Measurements from ENCODE around the gene GYS1. TPM values are rescaled to one million over a fixed set of nuclear protein-coding genes. Genes with fewer than 3 reads are reported as not detected.
A peak's percentile ranks its signal among the peaks of the same experiment; 100 is the strongest.
"Not testable (repeated sequence)": the region's sequence is repeated elsewhere in the genome, so short reads cannot be mapped to it uniquely, and the experiment has no call there.

The GYS1 gene
- total RNA-seq, 2 experiments from 2014 or later, result 55.1 to 56.3 TPM

GRCh38 chr19:49024233-49024632, 31.1 kb upstream of the GYS1 start, which contains the start of gene CGB3:
Gene CGB3, minus strand, starts transcription at chr19:49024333. Its CDS starts 362 bp downstream, at chr19:49023971.
- DNase-seq; H3K4me3 Mint-ChIP-seq; CTCF ChIA-PET; POLR2A ChIA-PET; H3K36me3 Mint-ChIP-seq (ENCODE audit: low read depth); H3K27ac Mint-ChIP-seq; H3K9me3 Mint-ChIP-seq; H3K27me3 Mint-ChIP-seq: not testable (repeated sequence)
- H3K4me1 Mint-ChIP-seq, result peaks cover 22% of the 10 kb centered on the region

- Mint-ChIP-seq H3K27ac (no peak overlapping the region), H3K27me3 (peaks cover 9% of the 10 kb centered on the region)
- POLR2A ChIA-PET, result no interaction called here
These were observed 29.0 kb upstream of the GYS1 start for GRCh38 chr19:49022116-49022515.

GRCh38 chr19:49020931-49021895, 28.1 kb upstream of the GYS1 start:
- Mint-ChIP-seq H3K4me1 (peaks cover 38% of the 10 kb centered on the region), H3K4me3 (no peak overlapping the region), H3K9me3 (no peaks in the 10 kb centered on the region), H3K27me3 (peaks cover 9% of the 10 kb centered on the region), H3K36me3 (ENCODE audit: low read depth) (no peaks in the 10 kb centered on the region), H3K27ac (no peak overlapping the region)
- no peak for DNase-seq
- ChIA-PET POLR2A (interaction anchor here (1.5 kb wide), 1 partner anchor 28 kb away, joined by 3 read pairs; the partner anchor contains the start of genes GYS1 and RUVBL2), CTCF (interaction anchor here (4.7 to 6.0 kb wide), 2 partner anchors 22 to 28 kb away, joined by 28 to 52 read pairs; partner anchors contain the start of genes GYS1 and RUVBL2)

More at GRCh38 chr19:49022116-49022515, 29.0 kb upstream of the GYS1 start:
- H3K36me3 Mint-ChIP-seq (ENCODE audit: low read depth), result no peaks in the 10 kb centered on the region
- H3K4me1 Mint-ChIP-seq, result peaks cover 36% of the 10 kb centered on the region
- CTCF ChIA-PET, result interaction anchor here (6.0 kb wide), 1 partner anchor 22 kb away, joined by 52 read pairs; no protein-coding TSS in a partner anchor
- H3K9me3 Mint-ChIP-seq, result no peaks in the 10 kb centered on the region
- no peak for DNase-seq
- H3K4me3 Mint-ChIP-seq, result no peak overlapping the region

- H3K4me3 Mint-ChIP-seq, result no peak overlapping the region
- peaks cover 38% of the 10 kb centered on the region for H3K4me1 Mint-ChIP-seq
- peaks cover 9% of the 10 kb centered on the region for H3K27me3 Mint-ChIP-seq
- H3K36me3 Mint-ChIP-seq (ENCODE audit: low read depth), result peaks cover 3% of the 10 kb centered on the region
- CTCF ChIA-PET, result interaction anchor here (0.8 to 6.0 kb wide), 3 partner anchors 21 to 50 kb away, joined by 3 to 52 read pairs (median 28); partner anchors contain the start of genes GYS1 and RUVBL2
- H3K27ac Mint-ChIP-seq, result no peak overlapping the region
- no peak for DNase-seq
- H3K9me3 Mint-ChIP-seq, result no peaks in the 10 kb centered on the region
- POLR2A ChIA-PET, result interaction anchor here (1.5 kb wide), 1 partner anchor 27 kb away, joined by 3 read pairs; the partner anchor contains the start of genes GYS1 and RUVBL2
These were observed 27.2 kb upstream of the GYS1 start for GRCh38 chr19:49020342-49020741.

- peaks cover 4% of the 10 kb centered on the region for H3K36me3 Mint-ChIP-seq (ENCODE audit: low read depth)
- ChIA-PET CTCF (interaction anchor here (0.8 to 6.0 kb wide), 6 partner anchors 12 to 179 kb away, joined by 3 to 52 read pairs (median 3); partner anchors contain the start of genes CGB2, GYS1 and RUVBL2), POLR2A (interaction anchor here (0.6 to 2.7 kb wide), 2 partner anchors 26 to 33 kb away, joined by 3 to 15 read pairs; partner anchors contain the start of genes GYS1 and RUVBL2)
- H3K27me3 Mint-ChIP-seq, result peaks cover 9% of the 10 kb centered on the region
- peak; percentile 71 for DNase-seq
- peak overlapping the region; percentile 82 for H3K4me3 Mint-ChIP-seq
- no peaks in the 10 kb centered on the region for H3K9me3 Mint-ChIP-seq
- H3K4me1 Mint-ChIP-seq, result peaks cover 38% of the 10 kb centered on the region
- peak overlapping the region; percentile 62 for H3K27ac Mint-ChIP-seq
These were observed 26.3 kb upstream of the GYS1 start for GRCh38 chr19:49019242-49019932.

- peak; percentile 28 for DNase-seq
- Mint-ChIP-seq H3K4me1 (peaks cover 38% of the 10 kb centered on the region), H3K36me3 (ENCODE audit: low read depth) (peaks cover 10% of the 10 kb centered on the region), H3K4me3 (peak overlapping the region; percentile 82)
- H3K9me3 Mint-ChIP-seq, H3K27ac Mint-ChIP-seq, H3K27me3 Mint-ChIP-seq: not testable (repeated sequence)
- ChIA-PET POLR2A (interaction anchor here (0.6 to 2.7 kb wide), 4 partner anchors 9 to 69 kb away, joined by 3 to 15 read pairs (median 3); partner anchors contain the start of genes GYS1 and RUVBL2), CTCF (interaction anchor here (0.8 to 6.0 kb wide), 6 partner anchors 13 to 180 kb away, joined by 3 to 52 read pairs (median 3); partner anchors contain the start of genes CGB2, GYS1 and RUVBL2)
These were observed 25.5 kb upstream of the GYS1 start for GRCh38 chr19:49018388-49019241.

GRCh38 chr19:49017666-49018351, 24.7 kb upstream of the GYS1 start:
- Mint-ChIP-seq H3K9me3 (no peaks in the 10 kb centered on the region), H3K4me1 (peaks cover 38% of the 10 kb centered on the region), H3K36me3 (ENCODE audit: low read depth) (peaks cover 11% of the 10 kb centered on the region), H3K27me3 (peaks cover 9% of the 10 kb centered on the region), H3K4me3 (peak overlapping the region; percentile 82), H3K27ac (no peak overlapping the region)
- ChIA-PET POLR2A (interaction anchor here (0.7 to 2.7 kb wide), 3 partner anchors 9 to 68 kb away, joined by 3 to 15 read pairs (median 3); partner anchors contain the start of genes GYS1 and RUVBL2), CTCF (interaction anchor here (0.8 to 6.0 kb wide), 3 partner anchors 18 to 77 kb away, joined by 3 to 52 read pairs (median 28); partner anchors contain the start of genes GYS1 and RUVBL2)
- peak; percentile 72 for DNase-seq

- Mint-ChIP-seq H3K27ac (no peak within 1 kb of the TSS), H3K36me3 (ENCODE audit: low read depth) (peaks cover 11% of the 10 kb centered on the region), H3K9me3 (no peaks in the 10 kb centered on the region), H3K4me3 (peak within 1 kb of the TSS; percentile 82), H3K4me1 (peaks cover 38% of the 10 kb centered on the region), H3K27me3 (peaks cover 9% of the 10 kb centered on the region)
- DNase-seq, result no peak
- ChIA-PET POLR2A (interaction anchor here (2.7 kb wide), 1 partner anchor 24 kb away, joined by 15 read pairs; the partner anchor contains the start of genes GYS1 and RUVBL2), CTCF (interaction anchor here (4.7 to 6.0 kb wide), 2 partner anchors 17 to 24 kb away, joined by 28 to 52 read pairs; partner anchors contain the start of genes GYS1 and RUVBL2)
These were observed 24.0 kb upstream of the GYS1 start, which contains the start of gene LHB for GRCh38 chr19:49017041-49017665. Gene LHB, minus strand, starts transcription at chr19:49017091. Its CDS starts 10 bp downstream, at chr19:49017081.

- H3K4me3 Mint-ChIP-seq, result no peak overlapping the region
- POLR2A ChIA-PET, result no interaction called here
- DNase-seq, result no peak
- peaks cover 13% of the 10 kb centered on the region for H3K36me3 Mint-ChIP-seq (ENCODE audit: low read depth)
- CTCF ChIA-PET, result interaction anchor here (1.2 kb wide), 1 partner anchor 23 kb away, joined by 4 read pairs; the partner anchor contains the start of genes GYS1 and RUVBL2
- H3K9me3 Mint-ChIP-seq, result no peaks in the 10 kb centered on the region
- no peak overlapping the region for H3K27ac Mint-ChIP-seq
- peaks cover 9% of the 10 kb centered on the region for H3K27me3 Mint-ChIP-seq
- H3K4me1 Mint-ChIP-seq, result peaks cover 31% of the 10 kb centered on the region
These were observed 23.1 kb upstream of the GYS1 start for GRCh38 chr19:49016067-49016839.

- CTCF ChIA-PET, result interaction anchor here (1.2 kb wide), 1 partner anchor 21 kb away, joined by 4 read pairs; the partner anchor contains the start of genes GYS1 and RUVBL2
- Mint-ChIP-seq H3K27me3 (peaks cover 9% of the 10 kb centered on the region), H3K27ac (no peak overlapping the region), H3K4me1 (peaks cover 21% of the 10 kb centered on the region), H3K36me3 (ENCODE audit: low read depth) (peaks cover 22% of the 10 kb centered on the region), H3K9me3 (no peaks in the 10 kb centered on the region), H3K4me3 (no peak overlapping the region)
- no peak for DNase-seq
- POLR2A ChIA-PET, result no interaction called here
These were observed 21.8 kb upstream of the GYS1 start for GRCh38 chr19:49014870-49015255.

All from activated CD4-positive, alpha-beta memory T cell treated with anti-CD3 and anti-CD28 coated beads, Interleukin-2, amount 10 ng/mL, durations not matched to agents 7 days and 5 days (primary cell).